ENCODE measurements around the gene ZDHHC14.

The ZDHHC14 gene

GRCh38 chr6:157510323-157511188, 129.6 kb downstream of the ZDHHC14 start:
- no peak for DNase-seq (ENCODE audit: extremely low spot score, insufficient read length, low read depth)
- no peak for FAIRE-seq

- FAIRE-seq, result no peak
- no peak for DNase-seq (ENCODE audit: extremely low spot score, insufficient read length, low read depth)
Measured at GRCh38 chr6:157511682-157512381, 130.8 kb downstream of the ZDHHC14 start.

- no peak for FAIRE-seq
- no peak for DNase-seq (ENCODE audit: extremely low spot score, insufficient read length, low read depth)
Measured at GRCh38 chr6:157512382-157512682, 131.3 kb downstream of the ZDHHC14 start.

- DNase-seq (ENCODE audit: extremely low spot score, insufficient read length, low read depth), result no peak
- no peak for FAIRE-seq
Measured at GRCh38 chr6:157513004-157513603, 132.1 kb downstream of the ZDHHC14 start.

GRCh38 chr6:157513619-157514485, 132.9 kb downstream of the ZDHHC14 start:
- no peak for FAIRE-seq
- DNase-seq (ENCODE audit: extremely low spot score, insufficient read length, low read depth), result no peak

- no peak for FAIRE-seq
Measured at GRCh38 chr6:157514659-157515496, 133.9 kb downstream of the ZDHHC14 start.

GRCh38 chr6:157516319-157517026, 135.5 kb downstream of the ZDHHC14 start:
- DNase-seq (ENCODE audit: extremely low spot score, insufficient read length, low read depth) (no peak), FAIRE-seq (peak; percentile 9)

More at GRCh38 chr6:157514659-157515496, 133.9 kb downstream of the ZDHHC14 start:
- DNase-seq (ENCODE audit: extremely low spot score, insufficient read length, low read depth), result no peak

GRCh38 chr6:157517601-157518359, 136.8 kb downstream of the ZDHHC14 start:
- FAIRE-seq, result no peak
- no peak for DNase-seq (ENCODE audit: extremely low spot score, insufficient read length, low read depth)

- no peak for FAIRE-seq
Measured at GRCh38 chr6:157518397-157519250, 137.6 kb downstream of the ZDHHC14 start.

GRCh38 chr6:157519255-157520116, 138.5 kb downstream of the ZDHHC14 start:
- DNase-seq (ENCODE audit: extremely low spot score, insufficient read length, low read depth) (no peak), FAIRE-seq (no peak)

More at GRCh38 chr6:157518397-157519250, 137.6 kb downstream of the ZDHHC14 start:
- DNase-seq (ENCODE audit: extremely low spot score, insufficient read length, low read depth), result no peak

GRCh38 chr6:157520117-157520406, 139.1 kb downstream of the ZDHHC14 start:
- DNase-seq (ENCODE audit: extremely low spot score, insufficient read length, low read depth) (no peak), FAIRE-seq (no peak)

- DNase-seq (ENCODE audit: extremely low spot score, insufficient read length, low read depth) (no peak), FAIRE-seq (no peak)
Measured at GRCh38 chr6:157520596-157521361, 139.8 kb downstream of the ZDHHC14 start.

- no peak for FAIRE-seq
- DNase-seq (ENCODE audit: extremely low spot score, insufficient read length, low read depth), result no peak
Measured at GRCh38 chr6:157521362-157522335, 140.7 kb downstream of the ZDHHC14 start.

- DNase-seq (ENCODE audit: extremely low spot score, insufficient read length, low read depth), result no peak
- no peak for FAIRE-seq
Measured at GRCh38 chr6:157522472-157522871, 141.5 kb downstream of the ZDHHC14 start.

Measured in GM18507 (cell line).